ENCODE results near the gene GRAMD1A. TPM values are rescaled to one million over a fixed set of nuclear protein-coding genes. Genes with fewer than 3 reads are reported as not detected.

GRAMD1A gene
- polyA plus RNA-seq, 1 of the 3 experiments (the other 2 are of a cell fraction), result 81.9 TPM

DNA sequence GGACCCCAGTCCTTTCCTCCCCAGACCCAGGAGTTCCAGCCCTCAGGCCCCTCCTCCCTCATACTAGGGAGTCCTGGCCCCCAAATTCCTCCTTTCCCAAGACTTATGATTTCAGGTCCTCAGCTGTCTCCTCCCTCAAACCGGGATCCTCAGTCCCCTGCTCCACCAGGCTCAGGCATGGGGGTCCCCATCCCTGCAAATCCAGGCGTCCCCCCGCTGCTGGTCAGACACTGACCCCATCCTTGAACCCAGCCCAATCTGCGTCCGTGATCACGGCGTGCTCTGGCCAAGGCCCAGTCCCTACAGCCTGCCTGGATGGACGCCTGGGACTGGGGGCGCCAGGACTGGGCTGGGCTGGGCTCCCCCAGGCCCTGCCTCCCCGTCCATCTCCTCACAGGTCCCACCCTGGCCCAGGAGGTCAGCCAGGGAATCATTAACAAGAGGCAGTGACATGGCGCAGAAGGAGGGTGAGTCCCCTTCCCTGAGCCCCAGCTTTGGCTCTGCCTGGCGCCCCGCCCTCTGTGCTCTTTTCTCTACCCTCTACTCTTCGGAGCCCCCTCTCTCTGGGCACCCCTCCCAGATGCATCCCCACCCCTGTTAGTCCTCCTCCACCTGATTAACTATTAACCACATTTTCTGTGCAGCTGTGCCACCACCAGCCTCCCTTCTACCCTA lies 42.1 kb downstream of the GRAMD1A start:
- DNase-seq, result no peak
- no peaks in the 10 kb centered on the region for H3K27me3 ChIP-seq (ENCODE audit: insufficient read depth)
- no peaks in the 10 kb centered on the region for H3F3A ChIP-seq (replicated peaks; ENCODE audit: insufficient read depth)
- H4K20me1 ChIP-seq (ENCODE audit: insufficient read depth), result no peaks in the 10 kb centered on the region
- H3K9me2 ChIP-seq, result no peaks in the 10 kb centered on the region
- 80% methylated on average over 14 of the region's 14 CpGs for WGBS (ENCODE audit: low lambda C conversion rate)
- no peaks in the 10 kb centered on the region for H3K9me3 ChIP-seq
- POLR2A ChIA-PET, result no interaction called here
- CTCF ChIA-PET, result interaction anchor here (1.0 to 5.2 kb wide), 5 partner anchors 10 to 50 kb away, joined by 3 to 86 read pairs (median 25); partner anchors contain the start of gene SCN1B
- H3K4me2 ChIP-seq, result no peak overlapping the region
- H3K79me2 ChIP-seq (ENCODE audit: insufficient read depth), result no peaks in the 10 kb centered on the region
- no peak overlapping the region for H3K9ac ChIP-seq
- TF ChIP-seq, protein P1, sequence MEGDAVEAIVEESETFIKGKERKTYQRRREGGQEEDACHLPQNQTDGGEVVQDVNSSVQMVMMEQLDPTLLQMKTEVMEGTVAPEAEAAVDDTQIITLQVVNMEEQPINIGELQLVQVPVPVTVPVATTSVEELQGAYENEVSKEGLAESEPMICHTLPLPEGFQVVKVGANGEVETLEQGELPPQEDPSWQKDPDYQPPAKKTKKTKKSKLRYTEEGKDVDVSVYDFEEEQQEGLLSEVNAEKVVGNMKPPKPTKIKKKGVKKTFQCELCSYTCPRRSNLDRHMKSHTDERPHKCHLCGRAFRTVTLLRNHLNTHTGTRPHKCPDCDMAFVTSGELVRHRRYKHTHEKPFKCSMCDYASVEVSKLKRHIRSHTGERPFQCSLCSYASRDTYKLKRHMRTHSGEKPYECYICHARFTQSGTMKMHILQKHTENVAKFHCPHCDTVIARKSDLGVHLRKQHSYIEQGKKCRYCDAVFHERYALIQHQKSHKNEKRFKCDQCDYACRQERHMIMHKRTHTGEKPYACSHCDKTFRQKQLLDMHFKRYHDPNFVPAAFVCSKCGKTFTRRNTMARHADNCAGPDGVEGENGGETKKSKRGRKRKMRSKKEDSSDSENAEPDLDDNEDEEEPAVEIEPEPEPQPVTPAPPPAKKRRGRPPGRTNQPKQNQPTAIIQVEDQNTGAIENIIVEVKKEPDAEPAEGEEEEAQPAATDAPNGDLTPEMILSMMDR (IDR thresholded peaks at IDR 0.05), result no peak
- TF ChIP-seq EP300 (IDR thresholded peaks at IDR 0.05; ENCODE audit: borderline replicate concordance in 1 of 2, low read depth in 1 of 2, low read length in 1 of 2) (no peak), TAF1 (IDR thresholded peaks at IDR 0.05; ENCODE audit: borderline replicate concordance, low read depth, low read length) (no peak), RFX5 (IDR thresholded peaks at IDR 0.05; ENCODE audit: low read length) (no peak)
- H3K36me3 ChIP-seq (replicated peaks in 1 of 2; ENCODE audit: control insufficient read depth in 1 of 2, insufficient read depth in 2 of 2, low read length in 1 of 2), result no peaks in the 10 kb centered on the region
- no peak overlapping the region for H3K27ac ChIP-seq (ENCODE audit: low read depth in 2 of 2, low read length in 1 of 2)
- no peaks in the 10 kb centered on the region for H3K4me1 ChIP-seq (ENCODE audit: control insufficient read depth in 1 of 2, insufficient read depth in 2 of 2, low read depth in 1 of 2, low read length in 1 of 2)
- H2AFZ ChIP-seq (ENCODE audit: low read depth), result no peak overlapping the region
- no peak overlapping the region for H3K4me3 ChIP-seq (ENCODE audit: low read depth in 2 of 2, low read length in 1 of 2)

- Histone ChIP-seq H3K36me3 (replicated peaks in 1 of 2; ENCODE audit: control insufficient read depth in 1 of 2, insufficient read depth in 2 of 2, low read length in 1 of 2) (no peaks in the 10 kb centered on the region), H3K27me3 (ENCODE audit: insufficient read depth) (no peaks in the 10 kb centered on the region), H3K79me2 (ENCODE audit: insufficient read depth) (no peaks in the 10 kb centered on the region), H3K9me2 (no peaks in the 10 kb centered on the region), H3K9me3 (no peaks in the 10 kb centered on the region), H3K27ac (ENCODE audit: low read depth in 2 of 2, low read length in 1 of 2) (no peak overlapping the region), H3K4me2 (no peak overlapping the region), H4K20me1 (ENCODE audit: insufficient read depth) (no peaks in the 10 kb centered on the region), H3K4me1 (ENCODE audit: control insufficient read depth in 1 of 2, insufficient read depth in 2 of 2, low read depth in 1 of 2, low read length in 1 of 2) (no peaks in the 10 kb centered on the region), H3K9ac (no peak overlapping the region), H3F3A (replicated peaks; ENCODE audit: insufficient read depth) (no peaks in the 10 kb centered on the region), H3K4me3 (ENCODE audit: low read depth in 2 of 2, low read length in 1 of 2) (no peak overlapping the region), H2AFZ (ENCODE audit: low read depth) (no peak overlapping the region)
- no peak for DNase-seq
- POLR2A ChIA-PET, result no interaction called here
- WGBS (ENCODE audit: low lambda C conversion rate), result 69% methylated on average over 13 of the region's 14 CpGs
- no peak for TF ChIP-seq SIN3A (IDR thresholded peaks at IDR 0.05; ENCODE audit: borderline replicate concordance, low read depth, low read length)
- no peak for TF ChIP-seq NFIC (IDR thresholded peaks at IDR 0.05; ENCODE audit: borderline replicate concordance)
- no peak for TF ChIP-seq MXI1 (IDR thresholded peaks at IDR 0.05; ENCODE audit: low read depth, low read length)
- CTCF ChIA-PET, result interaction anchor here (0.6 to 5.2 kb wide), 16 partner anchors 11 to 205 kb away, joined by 3 to 86 read pairs (median 8); partner anchors contain the start of genes FXYD7 and SCN1B
Measured at GRCh38 chr19:35042954-35043604, 43.0 kb downstream of the GRAMD1A start.

DNA sequence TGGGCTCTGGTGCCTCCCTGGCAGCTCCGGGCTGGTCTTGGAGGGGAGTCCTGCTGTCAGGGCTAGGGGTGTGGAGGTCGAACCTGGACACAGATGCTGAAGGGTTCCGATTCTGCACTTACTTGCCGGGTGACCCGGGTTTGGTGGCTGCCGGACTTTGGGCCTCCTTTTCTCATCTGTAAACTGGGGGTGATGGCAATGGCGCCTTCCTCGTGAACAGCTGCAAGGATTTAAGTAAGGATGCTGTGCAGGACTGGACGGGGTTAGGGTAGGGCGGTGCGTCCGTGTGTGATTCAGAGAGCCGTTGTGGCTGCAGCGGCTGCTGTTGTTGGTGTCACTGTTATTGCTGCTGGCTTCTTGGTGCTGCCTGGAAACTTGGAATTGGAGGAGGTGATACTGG lies 43.8 kb downstream of the GRAMD1A start:
- Histone ChIP-seq H4K20me1 (ENCODE audit: insufficient read depth) (no peaks in the 10 kb centered on the region), H3K9me2 (no peaks in the 10 kb centered on the region), H3K9ac (no peak overlapping the region), H3K9me3 (no peaks in the 10 kb centered on the region), H3K4me3 (ENCODE audit: low read depth in 2 of 2, low read length in 1 of 2) (no peak overlapping the region; a peak in 1 of 4 replicates), H3K36me3 (replicated peaks in 1 of 2; ENCODE audit: control insufficient read depth in 1 of 2, insufficient read depth in 2 of 2, low read length in 1 of 2) (no peaks in the 10 kb centered on the region), H2AFZ (ENCODE audit: low read depth) (no peak overlapping the region), H3K79me2 (ENCODE audit: insufficient read depth) (no peaks in the 10 kb centered on the region), H3K4me2 (no peak overlapping the region), H3K4me1 (ENCODE audit: control insufficient read depth in 1 of 2, insufficient read depth in 2 of 2, low read depth in 1 of 2, low read length in 1 of 2) (peaks cover 0 to 2% of the 10 kb centered on the region in 2 experiments; a peak in 1 of 4 replicates), H3F3A (replicated peaks; ENCODE audit: insufficient read depth) (no peaks in the 10 kb centered on the region), H3K27ac (ENCODE audit: low read depth in 2 of 2, low read length in 1 of 2) (no peak overlapping the region), H3K27me3 (ENCODE audit: insufficient read depth) (no peaks in the 10 kb centered on the region)
- WGBS (ENCODE audit: low lambda C conversion rate), result 51% methylated on average over 11 of the region's 14 CpGs
- CTCF ChIA-PET, result interaction anchor here (0.6 to 5.2 kb wide), 50 partner anchors 12 to 697 kb away, joined by 3 to 86 read pairs (median 5); partner anchors contain the start of genes FXYD3, FXYD7, LGI4 and SCN1B
- POLR2A ChIA-PET, result no interaction called here
- DNase-seq, result no peak
- TF ChIP-seq TEAD4 (IDR thresholded peaks at IDR 0.05; ENCODE audit: borderline replicate concordance, insufficient read depth), result no peak
- TF ChIP-seq SMC3 (IDR thresholded peaks at IDR 0.05; ENCODE audit: low read depth, low read length), result no peak
- TF ChIP-seq MXI1 (IDR thresholded peaks at IDR 0.05; ENCODE audit: low read depth, low read length), result no peak
- TF ChIP-seq RCOR1 (IDR thresholded peaks at IDR 0.05; ENCODE audit: low read length), result no peak

Measured in SK-N-SH (cell line).